OCI-LY7 (cell line): Measurements from ENCODE around the gene CSNK2A2.

Experiments
- CTCF ChIP-seq: fragments of 200-600 bp; sonication (generic); conservative IDR thresholded peaks from 2 replicates; pipeline ENCODE4 v1.5.1; 2014; ENCODE audit warnings: mild to moderate bottlenecking, antibody characterized with exemption, low read length, moderate library complexity, mixed read lengths
- EZH2phosphoT487 ChIP-seq: fragments of 200-600 bp; sonication (generic); IDR thresholded peaks from 2 replicates; pipeline ENCODE4 v1.6.1; 2018; ENCODE audit warnings: low read depth, borderline replicate concordance, mild to moderate bottlenecking, mixed run types, antibody characterized with exemption, low read length, moderate library complexity, mixed read lengths

GRCh38 chr16:58114827-58115825, 82.8 kb downstream of the CSNK2A2 start:
- no peak for TF ChIP-seq CTCF
- no peak for TF ChIP-seq EZH2phosphoT487
